ENCODE measurements around the gene ATXN7L1. TPM values are rescaled to one million over a fixed set of nuclear protein-coding genes. Genes with fewer than 3 reads are reported as not detected.

The ATXN7L1 gene
- total RNA-seq, 1 experiment from 2014 or later: 38.5 TPM

- ChIA-PET CTCF (interaction anchor here (0.6 to 2.9 kb wide), 6 partner anchors 11 to 1516 kb away, joined by 3 to 16 read pairs (median 4); no protein-coding TSS in a partner anchor), POLR2A (interaction anchor here (0.6 kb wide), 2 partner anchors 34 to 246 kb away, joined by 3 read pairs; no protein-coding TSS in a partner anchor)
- DNase-seq (ENCODE audit: low spot score) (no peak), ATAC-seq (peak; percentile 4; the same call in 1 of the 2 replicates)
- H3K36me3 Mint-ChIP-seq: peaks cover 16% of the 10 kb centered on the region
- H3K9me3 Mint-ChIP-seq: no peaks in the 10 kb centered on the region
- TF ChIP-seq ZNF121 (CRISPR knock-in tag; IDR thresholded peaks at IDR 0.05): 0 out of 2 replicates have a peak, but pooled peaks have one; percentile 31
- 0 out of 2 replicates have a peak, but pooled peaks have one; percentile 23 for TF ChIP-seq ARID4B (CRISPR knock-in tag; IDR thresholded peaks at IDR 0.05; ENCODE audit: borderline replicate concordance)
- peak; percentile 26; the same call in 1 of the 2 replicates for TF ChIP-seq FOXK1 (CRISPR knock-in tag; IDR thresholded peaks at IDR 0.05)
- 0 out of 2 replicates have a peak, but pooled peaks have one; percentile 28 for TF ChIP-seq NFE2L1 (CRISPR knock-in tag; IDR thresholded peaks at IDR 0.05)
- no peak for TF ChIP-seq ZNF532 (CRISPR knock-in tag; IDR thresholded peaks at IDR 0.05; ENCODE audit: borderline replicate concordance)
- TF ChIP-seq ZNF232 (CRISPR knock-in tag; IDR thresholded peaks at IDR 0.05): 0 out of 2 replicates have a peak, but pooled peaks have one; percentile 44
- peak overlapping the region; percentile 92 for H3K27ac Mint-ChIP-seq
- no peaks in the 10 kb centered on the region for H3K27me3 Mint-ChIP-seq (ENCODE audit: low read depth)
- H3K4me3 Mint-ChIP-seq: peak overlapping the region; percentile 46
- peaks cover 73% of the 10 kb centered on the region for H3K4me1 Mint-ChIP-seq
Measured at GRCh38 chr7:105655067-105655466, 221.3 kb downstream of the ATXN7L1 start.

- POLR2A ChIA-PET: interaction anchor here (0.6 kb wide), 2 partner anchors 35 to 245 kb away, joined by 3 read pairs; no protein-coding TSS in a partner anchor
- Mint-ChIP-seq H3K27me3 (ENCODE audit: low read depth) (no peaks in the 10 kb centered on the region), H3K27ac (peak overlapping the region; percentile 92), H3K4me3 (0 out of 2 replicates have a peak overlapping the region, but pooled peaks have one; percentile 24), H3K4me1 (peaks cover 82% of the 10 kb centered on the region), H3K9me3 (no peaks in the 10 kb centered on the region), H3K36me3 (peaks cover 7% of the 10 kb centered on the region)
- ATAC-seq (no peak), DNase-seq (ENCODE audit: low spot score) (no peak)
- CTCF ChIA-PET: interaction anchor here (0.7 to 2.9 kb wide), 5 partner anchors 11 to 95 kb away, joined by 3 to 16 read pairs (median 3); no protein-coding TSS in a partner anchor
- TF ChIP-seq PRDM15 (CRISPR knock-in tag; IDR thresholded peaks at IDR 0.05) (no peak), PRRX2 (CRISPR knock-in tag; IDR thresholded peaks at IDR 0.05) (no peak), ZMAT4 (CRISPR knock-in tag; IDR thresholded peaks at IDR 0.05) (no peak), SMAD3 (CRISPR knock-in tag; IDR thresholded peaks at IDR 0.05; ENCODE audit: borderline replicate concordance) (no peak), ZNF281 (CRISPR knock-in tag; IDR thresholded peaks at IDR 0.05) (no peak), ARID4B (CRISPR knock-in tag; IDR thresholded peaks at IDR 0.05; ENCODE audit: borderline replicate concordance) (no peak), NR2C2 (CRISPR knock-in tag; IDR thresholded peaks at IDR 0.05) (no peak)
Measured at GRCh38 chr7:105654095-105654686, 222.2 kb downstream of the ATXN7L1 start.
